Measurements from ENCODE around the gene BOC. TPM values are rescaled to one million over a fixed set of nuclear protein-coding genes. Genes with fewer than 3 reads are reported as not detected.

BOC gene
- total and polyA plus RNA-seq, 2 of the 13 experiments (the other 11 are each of a cell fraction or from before 2014, with no cell fraction given): 0.04 TPM; not detected in 1

- Histone ChIP-seq H2AFZ (ENCODE audit: low read length) (no peak overlapping the region), H3K4me2 (ENCODE audit: low read depth, low read length) (no peak overlapping the region), H3K9ac (ENCODE audit: insufficient read depth, low read depth, low read length) (no peak overlapping the region), H3K36me3 (replicated peaks in 1 of 2; ENCODE audit: control insufficient read depth in 1 of 2, insufficient read depth in 2 of 2, low read length in 2 of 2) (no peaks in the 10 kb centered on the region), H3K4me1 (ENCODE audit: insufficient read depth, low read length) (0 out of 2 replicates have a peak, but pooled peaks cover 6% of the 10 kb centered on the region), H3K4me3 (replicated peaks in 1 of 3; ENCODE audit: insufficient read depth in 1 of 3, low read depth in 2 of 3, low read length in 3 of 3) (no peak overlapping the region), H3K27me3 (ENCODE audit: control insufficient read depth in 1 of 2, insufficient read depth in 2 of 2, low read length in 2 of 2) (peaks cover 0 to 45% of the 10 kb centered on the region in 2 experiments; a peak in 4 of 5 replicates), H4K20me1 (ENCODE audit: insufficient read depth, low read length) (no peaks in the 10 kb centered on the region), H3K27ac (ENCODE audit: extremely low read length, insufficient read depth, low read length) (no peak overlapping the region), H3K9me3 (ENCODE audit: low read length) (no peaks in the 10 kb centered on the region), H3K79me2 (ENCODE audit: insufficient read depth, low read length) (no peaks in the 10 kb centered on the region)
- no peak for FAIRE-seq
- no TSS peak for BruUV-seq (replicated peaks)
- POLR2A ChIA-PET: no interaction called here
- CTCF ChIA-PET (ENCODE audit: low intra/inter-chr PET ratio, low total read pairs): no interaction called here
- DNase-seq (ENCODE audit: low spot score): no peak
- in situ Hi-C loops (cut with HindIII; ENCODE audit: extremely low pct_ligation_motif_present, low pct_unique_long_range_greater_than_20kb) (no loop called here), intact Hi-C loops (cut with micrococcal nuclease; ENCODE audit: unreplicated experiment) (no loop called here)
- ATAC-seq: no peak
- 17% methylated on average over 3 of the region's 3 CpGs for WGBS (ENCODE audit: low lambda C conversion rate)
- TF ChIP-seq PRDM10 (CRISPR knock-in tag; IDR thresholded peaks at IDR 0.05; ENCODE audit: low read depth) (no peak), RXRA (CRISPR knock-in tag; IDR thresholded peaks at IDR 0.05) (no peak), PAWR (CRISPR knock-in tag; IDR thresholded peaks at IDR 0.05; ENCODE audit: borderline replicate concordance) (no peak), ZZZ3 (CRISPR knock-in tag; IDR thresholded peaks at IDR 0.05; ENCODE audit: borderline replicate concordance) (no peak), ZNF724P (CRISPR knock-in tag; IDR thresholded peaks at IDR 0.05; ENCODE audit: borderline replicate concordance) (no peak), U2AF1 (optimal IDR thresholded peaks at IDR 0.05; ENCODE audit: low read depth, low read length) (no peak), SIX4 (CRISPR knock-in tag; IDR thresholded peaks at IDR 0.05) (no peak), PBX2 (CRISPR knock-in tag; IDR thresholded peaks at IDR 0.05) (no peak), KDM2A (CRISPR knock-in tag; IDR thresholded peaks at IDR 0.05; ENCODE audit: borderline replicate concordance, low read depth) (no peak), RFX5 (IDR thresholded peaks at IDR 0.05; ENCODE audit: low read depth, low read length) (no peak), YEATS4 (CRISPR knock-in tag; IDR thresholded peaks at IDR 0.05; ENCODE audit: borderline replicate concordance) (no peak), ZNF841 (CRISPR knock-in tag; IDR thresholded peaks at IDR 0.05; ENCODE audit: borderline replicate concordance) (no peak)
- TF ChIP-seq, protein P1, sequence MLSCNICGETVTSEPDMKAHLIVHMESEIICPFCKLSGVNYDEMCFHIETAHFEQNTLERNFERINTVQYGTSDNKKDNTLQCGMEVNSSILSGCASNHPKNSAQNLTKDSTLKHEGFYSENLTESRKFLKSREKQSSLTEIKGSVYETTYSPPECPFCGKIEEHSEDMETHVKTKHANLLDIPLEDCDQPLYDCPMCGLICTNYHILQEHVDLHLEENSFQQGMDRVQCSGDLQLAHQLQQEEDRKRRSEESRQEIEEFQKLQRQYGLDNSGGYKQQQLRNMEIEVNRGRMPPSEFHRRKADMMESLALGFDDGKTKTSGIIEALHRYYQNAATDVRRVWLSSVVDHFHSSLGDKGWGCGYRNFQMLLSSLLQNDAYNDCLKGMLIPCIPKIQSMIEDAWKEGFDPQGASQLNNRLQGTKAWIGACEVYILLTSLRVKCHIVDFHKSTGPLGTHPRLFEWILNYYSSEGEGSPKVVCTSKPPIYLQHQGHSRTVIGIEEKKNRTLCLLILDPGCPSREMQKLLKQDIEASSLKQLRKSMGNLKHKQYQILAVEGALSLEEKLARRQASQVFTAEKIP (CRISPR knock-in tag; IDR thresholded peaks at IDR 0.05; ENCODE audit: borderline replicate concordance): no peak
- TF ChIP-seq, protein P2, sequence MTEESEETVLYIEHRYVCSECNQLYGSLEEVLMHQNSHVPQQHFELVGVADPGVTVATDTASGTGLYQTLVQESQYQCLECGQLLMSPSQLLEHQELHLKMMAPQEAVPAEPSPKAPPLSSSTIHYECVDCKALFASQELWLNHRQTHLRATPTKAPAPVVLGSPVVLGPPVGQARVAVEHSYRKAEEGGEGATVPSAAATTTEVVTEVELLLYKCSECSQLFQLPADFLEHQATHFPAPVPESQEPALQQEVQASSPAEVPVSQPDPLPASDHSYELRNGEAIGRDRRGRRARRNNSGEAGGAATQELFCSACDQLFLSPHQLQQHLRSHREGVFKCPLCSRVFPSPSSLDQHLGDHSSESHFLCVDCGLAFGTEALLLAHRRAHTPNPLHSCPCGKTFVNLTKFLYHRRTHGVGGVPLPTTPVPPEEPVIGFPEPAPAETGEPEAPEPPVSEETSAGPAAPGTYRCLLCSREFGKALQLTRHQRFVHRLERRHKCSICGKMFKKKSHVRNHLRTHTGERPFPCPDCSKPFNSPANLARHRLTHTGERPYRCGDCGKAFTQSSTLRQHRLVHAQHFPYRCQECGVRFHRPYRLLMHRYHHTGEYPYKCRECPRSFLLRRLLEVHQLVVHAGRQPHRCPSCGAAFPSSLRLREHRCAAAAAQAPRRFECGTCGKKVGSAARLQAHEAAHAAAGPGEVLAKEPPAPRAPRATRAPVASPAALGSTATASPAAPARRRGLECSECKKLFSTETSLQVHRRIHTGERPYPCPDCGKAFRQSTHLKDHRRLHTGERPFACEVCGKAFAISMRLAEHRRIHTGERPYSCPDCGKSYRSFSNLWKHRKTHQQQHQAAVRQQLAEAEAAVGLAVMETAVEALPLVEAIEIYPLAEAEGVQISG (CRISPR knock-in tag; IDR thresholded peaks at IDR 0.05): no peak
Observed at GRCh38 chr3:113263778-113264177, 52.4 kb downstream of the BOC start.

All from HepG2 (cell line).